ENCODE measurements around the gene SAA1. TPM values are rescaled to one million over a fixed set of nuclear protein-coding genes. Genes with fewer than 3 reads are reported as not detected.

Gene SAA1
- under 1 TPM in 2 of 6 experiments, not detected in 4; 0.50 to 0.55 TPM for total RNA-seq (2021; fragmentation: NEBNext Ultra II Directional; extraction: Animal tissue kit (Norgen Biotek cat#: 25700))
- long read RNA-seq, result 0 reads

- Mint-ChIP-seq H3K36me3 (ENCODE audit: low read depth) (no peaks in the 10 kb centered on the region), H3K9me3 (no peaks in the 10 kb centered on the region), H3K4me1 (ENCODE audit: low read depth) (0 out of 2 replicates have a peak, but pooled peaks cover 4% of the 10 kb centered on the region), H3K27me3 (ENCODE audit: insufficient read depth) (peaks cover 12% of the 10 kb centered on the region), H3K4me3 (no peak within 1 kb of the TSS), H3K27ac (no peak within 1 kb of the TSS)
- no peak for TF ChIP-seq CTCF (IDR thresholded peaks at IDR 0.05)
- DNase-seq, result no peak
These were observed at the start of gene SAA1 for GRCh38 chr11:18265949-18266348. TSS of gene SAA1 (plus strand) at chr11:18266264. CDS start at chr11:18266888, 624 bp downstream.

- Mint-ChIP-seq H3K36me3 (ENCODE audit: low read depth) (no peaks in the 10 kb centered on the region), H3K4me3 (no peak overlapping the region), H3K4me1 (ENCODE audit: low read depth) (no peaks in the 10 kb centered on the region), H3K27me3 (ENCODE audit: insufficient read depth) (peaks cover 26% of the 10 kb centered on the region), H3K27ac (no peak overlapping the region), H3K9me3 (no peaks in the 10 kb centered on the region)
- no peak for DNase-seq
- TF ChIP-seq CTCF (IDR thresholded peaks at IDR 0.05), result no peak
These were observed 44.7 kb upstream of the SAA1 start for GRCh38 chr11:18221274-18221876.

GRCh38 chr11:18222814-18223421 lies 43.1 kb upstream of the SAA1 start:
- H3K9me3 Mint-ChIP-seq, result no peaks in the 10 kb centered on the region
- H3K4me1 Mint-ChIP-seq (ENCODE audit: low read depth), result no peaks in the 10 kb centered on the region
- no peak overlapping the region for H3K27ac Mint-ChIP-seq

GRCh38 chr11:18223591-18224387 lies 42.3 kb upstream of the SAA1 start:
- H3K27ac Mint-ChIP-seq, result no peak overlapping the region
- no peak overlapping the region for H3K4me3 Mint-ChIP-seq
- no peaks in the 10 kb centered on the region for H3K4me1 Mint-ChIP-seq (ENCODE audit: low read depth)
- peaks cover 29% of the 10 kb centered on the region for H3K27me3 Mint-ChIP-seq (ENCODE audit: insufficient read depth)
- no peak for DNase-seq
- no peaks in the 10 kb centered on the region for H3K36me3 Mint-ChIP-seq (ENCODE audit: low read depth)
- no peak for TF ChIP-seq CTCF (IDR thresholded peaks at IDR 0.05)
- H3K9me3 Mint-ChIP-seq, result no peaks in the 10 kb centered on the region

More at GRCh38 chr11:18222814-18223421, 43.1 kb upstream of the SAA1 start:
- H3K36me3 Mint-ChIP-seq (ENCODE audit: low read depth), result no peaks in the 10 kb centered on the region
- no peak for TF ChIP-seq CTCF (IDR thresholded peaks at IDR 0.05)
- DNase-seq, result no peak
- H3K27me3 Mint-ChIP-seq (ENCODE audit: insufficient read depth), result peaks cover 23% of the 10 kb centered on the region
- no peak overlapping the region for H3K4me3 Mint-ChIP-seq

GRCh38 chr11:18225913-18226312 lies 40.2 kb upstream of the SAA1 start:
- Mint-ChIP-seq H3K27me3 (ENCODE audit: insufficient read depth) (peaks cover 19% of the 10 kb centered on the region), H3K36me3 (ENCODE audit: low read depth) (no peaks in the 10 kb centered on the region), H3K4me1 (ENCODE audit: low read depth) (no peaks in the 10 kb centered on the region), H3K27ac (no peak overlapping the region), H3K9me3 (no peaks in the 10 kb centered on the region), H3K4me3 (no peak overlapping the region)
- no peak for TF ChIP-seq CTCF (IDR thresholded peaks at IDR 0.05)
- DNase-seq, result no peak

Data from HFFc6 (cell line).